Hepatocyte (in vitro differentiated cells): ENCODE results near the gene SPECC1L. TPM values are rescaled to one million over a fixed set of nuclear protein-coding genes. Genes with fewer than 3 reads are reported as not detected.

ENCODE experiments used
- DNase-seq: peaks from one replicate; pipeline ENCODE4 v3.0.0-alpha.2; 2016; ENCODE audit warnings: low spot score
- H2AFZ ChIP-seq: fragments of 200-600 bp; sonication (generic); 2 replicates; pipeline ENCODE4 v1.6.0; 2016; ENCODE audit warnings: antibody characterized with exemption, mild to moderate bottlenecking
- H3K27ac ChIP-seq: fragments of 200-600 bp; sonication (generic); 2 replicates; pipeline ENCODE4 v1.5.1; 2016; ENCODE audit warnings: mild to moderate bottlenecking
- H3K27me3 ChIP-seq: fragments of 200-600 bp; sonication (generic); 2 replicates; pipeline ENCODE4 v1.6.1; 2016
- H3K36me3 ChIP-seq: fragments of 200-600 bp; sonication (generic); replicated peaks from 2 replicates; pipeline ENCODE4 v1.5.1; 2016; ENCODE audit warnings: low read depth; ENCODE audit not compliant: insufficient read depth
- H3K4me1 ChIP-seq: fragments of 200-600 bp; sonication (generic); 2 replicates; pipeline ENCODE4 v1.5.1; 2016; ENCODE audit warnings: mild to moderate bottlenecking, moderate library complexity; ENCODE audit not compliant: insufficient read depth
- H3K4me2 ChIP-seq: fragments of 200-600 bp; sonication (generic); 2 replicates; pipeline ENCODE4 v1.6.0; 2016
- H3K4me3 ChIP-seq: fragments of 200-600 bp; sonication (generic); 2 replicates; pipeline ENCODE4 v1.5.1; 2016; ENCODE audit warnings: mild to moderate bottlenecking
- H3K79me2 ChIP-seq: fragments of 200-600 bp; sonication (generic); 2 replicates; pipeline ENCODE4 v1.6.0; 2017; ENCODE audit warnings: mild to moderate bottlenecking
- H3K9me2 ChIP-seq: fragments of 200-600 bp; sonication (generic); replicated peaks from 2 replicates; pipeline ENCODE4 v1.6.0; 2017; ENCODE audit warnings: mild to moderate bottlenecking; ENCODE audit not compliant: insufficient read depth
- H3K9me3 ChIP-seq: fragments of 200-600 bp; sonication (generic); 2 replicates; pipeline ENCODE4 v1.5.1; 2016; ENCODE audit warnings: low read depth, mild to moderate bottlenecking
- H4K20me1 ChIP-seq: fragments of 200-600 bp; sonication (generic); 2 replicates; pipeline ENCODE4 v1.6.0; 2016; ENCODE audit warnings: mild to moderate bottlenecking; ENCODE audit not compliant: insufficient read depth, poor library complexity, severe bottlenecking
- EZH2 ChIP-seq: fragments of 200-600 bp; sonication (generic); IDR thresholded peaks from 2 replicates; pipeline ENCODE4 v1.6.1; 2016; ENCODE audit warnings: antibody characterized with exemption, mild to moderate bottlenecking, borderline replicate concordance
- EZH2phosphoT487 ChIP-seq: fragments of 200-600 bp; sonication (generic); IDR thresholded peaks from one replicate; pipeline ENCODE4 v1.6.1; 2018; ENCODE audit warnings: antibody characterized with exemption, mild to moderate bottlenecking, low read depth, moderate library complexity; ENCODE audit not compliant: unreplicated experiment, severe bottlenecking
- WGBS: methylation state at CpG from one replicate; pipeline ENCODE4 v1.1.6; 2016; ENCODE audit warnings: low lambda C conversion rate; ENCODE audit errors: missing lambda C conversion rate; 5-methylcytosine and 5-hydroxymethylcytosine counted together
- polyA plus RNA-seq: library from polyadenylated mRNA; unstranded; fragments of >200 nt; fragmentation: Nextera tagmentation; extraction: Ambion mirVana; gene quantifications from 2 replicates; pipeline ENCODE4 v1.2.1, GENCODE V29; 2016
- total RNA-seq: library from RNA; depleted of rRNA; stranded (reverse); fragments of >200 nt; gene quantifications from 2 replicates; pipeline ENCODE4 v1.2.3, GENCODE V29; 2014
- TF ChIP-seq, protein P1 (sequence below): fragments of 200-600 bp; sonication (generic); IDR thresholded peaks from 2 replicates; pipeline ENCODE4 v1.5.1; 2016; ENCODE audit warnings: antibody characterized with exemption, mild to moderate bottlenecking; ENCODE audit not compliant: poor library complexity

Gene SPECC1L
- total and polyA plus RNA-seq, 2 experiments from 2014 or later = 13.0 to 28.3 TPM

DNA sequence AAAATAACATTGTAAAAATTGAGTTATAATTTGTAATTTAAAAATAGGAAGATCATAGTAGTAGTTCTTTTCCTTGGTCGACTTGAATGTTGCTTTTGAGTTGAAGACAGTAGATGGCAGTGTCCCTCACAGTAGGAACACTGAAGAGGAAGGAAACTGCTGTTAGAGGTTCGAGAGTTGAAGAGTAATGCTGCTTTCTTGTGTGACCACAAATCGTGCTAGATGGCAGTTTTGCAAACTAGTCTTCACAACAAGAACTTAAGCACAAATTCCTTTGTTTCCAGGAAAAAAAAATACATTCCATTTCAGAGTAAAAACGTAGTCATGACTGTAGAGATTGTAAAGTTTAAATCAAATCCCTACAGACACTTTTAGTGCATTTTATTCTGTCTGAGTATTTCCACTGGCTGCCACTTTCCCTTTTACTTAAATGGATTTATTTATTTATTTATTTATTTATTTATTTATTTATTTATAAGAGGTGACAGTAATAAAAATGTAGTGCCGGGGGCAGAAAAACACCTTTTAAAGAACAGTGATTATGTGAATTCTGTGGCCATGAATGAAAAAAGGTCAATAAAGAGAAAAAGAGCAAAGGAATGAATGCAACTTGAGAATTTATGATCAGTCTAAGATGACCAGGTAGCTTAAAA lies 54.6 kb downstream of the SPECC1L start:
- Histone ChIP-seq H3K4me1 (no peaks in the 10 kb centered on the region), H3K9me2 (no peaks in the 10 kb centered on the region), H3K27me3 (no peaks in the 10 kb centered on the region), H3K9me3 (no peaks in the 10 kb centered on the region), H3K4me3 (no peak overlapping the region), H3K4me2 (no peak overlapping the region), H3K79me2 (peaks cover 23% of the 10 kb centered on the region), H2AFZ (no peak overlapping the region), H3K36me3 (no peaks in the 10 kb centered on the region), H4K20me1 (peaks cover 2% of the 10 kb centered on the region), H3K27ac (no peak overlapping the region)
- TF ChIP-seq EZH2phosphoT487 = no peak
- TF ChIP-seq, protein P1, sequence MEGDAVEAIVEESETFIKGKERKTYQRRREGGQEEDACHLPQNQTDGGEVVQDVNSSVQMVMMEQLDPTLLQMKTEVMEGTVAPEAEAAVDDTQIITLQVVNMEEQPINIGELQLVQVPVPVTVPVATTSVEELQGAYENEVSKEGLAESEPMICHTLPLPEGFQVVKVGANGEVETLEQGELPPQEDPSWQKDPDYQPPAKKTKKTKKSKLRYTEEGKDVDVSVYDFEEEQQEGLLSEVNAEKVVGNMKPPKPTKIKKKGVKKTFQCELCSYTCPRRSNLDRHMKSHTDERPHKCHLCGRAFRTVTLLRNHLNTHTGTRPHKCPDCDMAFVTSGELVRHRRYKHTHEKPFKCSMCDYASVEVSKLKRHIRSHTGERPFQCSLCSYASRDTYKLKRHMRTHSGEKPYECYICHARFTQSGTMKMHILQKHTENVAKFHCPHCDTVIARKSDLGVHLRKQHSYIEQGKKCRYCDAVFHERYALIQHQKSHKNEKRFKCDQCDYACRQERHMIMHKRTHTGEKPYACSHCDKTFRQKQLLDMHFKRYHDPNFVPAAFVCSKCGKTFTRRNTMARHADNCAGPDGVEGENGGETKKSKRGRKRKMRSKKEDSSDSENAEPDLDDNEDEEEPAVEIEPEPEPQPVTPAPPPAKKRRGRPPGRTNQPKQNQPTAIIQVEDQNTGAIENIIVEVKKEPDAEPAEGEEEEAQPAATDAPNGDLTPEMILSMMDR = peak; percentile 74
- peak; percentile 68 for DNase-seq
- 46% methylated on average over 5 of the region's 5 CpGs for WGBS

DNA sequence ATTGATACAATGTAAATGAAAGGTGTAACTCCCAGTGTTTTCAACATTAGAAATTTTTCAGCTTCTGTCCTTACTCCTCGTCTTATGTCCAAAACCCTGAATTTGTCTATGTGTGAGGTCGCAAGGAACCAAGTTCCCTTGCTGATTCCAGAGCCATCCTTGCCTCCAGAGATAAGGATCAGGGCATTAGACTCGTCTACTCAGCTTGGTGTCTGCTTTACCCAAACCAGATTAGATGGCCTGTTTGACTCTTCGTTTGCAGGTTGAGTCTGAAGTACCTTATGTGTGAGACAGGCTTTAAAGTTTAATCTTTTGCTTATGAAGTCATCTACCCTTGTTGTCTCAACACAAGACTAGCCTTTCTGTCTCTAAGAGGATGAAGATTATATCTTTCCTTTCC lies 55.6 kb downstream of the SPECC1L start:
- Histone ChIP-seq H3K4me1 (no peaks in the 10 kb centered on the region), H3K4me2 (no peak overlapping the region), H3K27ac (no peak overlapping the region), H3K36me3 (peaks cover 3% of the 10 kb centered on the region), H4K20me1 (peaks cover 3% of the 10 kb centered on the region), H2AFZ (no peak overlapping the region), H3K4me3 (no peak overlapping the region), H3K79me2 (peaks cover 17% of the 10 kb centered on the region), H3K9me3 (no peaks in the 10 kb centered on the region), H3K27me3 (no peaks in the 10 kb centered on the region), H3K9me2 (no peaks in the 10 kb centered on the region)
- DNase-seq = no peak
- 73% methylated on average over 4 of the region's 4 CpGs for WGBS
- TF ChIP-seq, protein P1 = no peak
- TF ChIP-seq EZH2phosphoT487 (no peak), EZH2 (no peak)

DNA sequence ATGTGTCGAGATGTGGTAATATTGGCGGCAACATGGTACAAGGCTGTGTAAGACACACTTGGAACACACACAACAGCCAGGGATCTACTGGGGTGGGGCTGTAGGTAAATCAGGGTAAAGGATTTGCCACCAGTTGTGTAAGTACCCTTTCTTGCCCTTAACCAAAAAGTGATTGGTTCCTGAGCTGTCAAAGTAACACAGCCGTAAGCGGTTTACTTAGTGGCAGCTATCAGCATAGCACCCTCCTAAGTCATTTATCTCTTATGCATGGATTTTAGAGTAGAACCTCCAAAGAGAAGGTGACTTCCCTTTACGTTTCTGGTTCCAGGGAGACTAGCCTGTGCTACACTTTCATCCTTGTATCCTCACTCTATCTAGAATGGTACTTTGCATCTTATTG lies 57.2 kb downstream of the SPECC1L start:
- Histone ChIP-seq H3K4me1 (no peaks in the 10 kb centered on the region), H3K4me3 (no peak overlapping the region), H3K36me3 (peaks cover 3% of the 10 kb centered on the region), H4K20me1 (peaks cover 3% of the 10 kb centered on the region), H3K79me2 (peaks cover 11% of the 10 kb centered on the region), H3K4me2 (no peak overlapping the region), H3K9me2 (no peaks in the 10 kb centered on the region), H3K27ac (no peak overlapping the region), H2AFZ (no peak overlapping the region), H3K9me3 (no peaks in the 10 kb centered on the region), H3K27me3 (no peaks in the 10 kb centered on the region)
- DNase-seq = no peak
- no peak for TF ChIP-seq EZH2phosphoT487
- TF ChIP-seq EZH2 = no peak
- TF ChIP-seq, protein P1 = no peak
- WGBS = 95% methylated on average over 5 of the region's 5 CpGs
